Fibroblast of the aortic adventitia (primary cell): ENCODE data around the gene HDAC3. TPM values are rescaled to one million over a fixed set of nuclear protein-coding genes. Genes with fewer than 3 reads are reported as not detected.
"Not testable (repeated sequence)": the region's sequence is repeated elsewhere in the genome, so short reads cannot be mapped to it uniquely, and the experiment has no call there.

Source experiments
- DNase-seq: peaks from one replicate; pipeline ENCODE4 v3.0.0-alpha.2; 2010; ENCODE audit warnings: low read depth
- H3K4me3 ChIP-seq: 2 replicates; pipeline ENCODE4 v1.5.1; 2011; ENCODE audit warnings: low read depth, mild to moderate bottlenecking, control low read depth, low read length, moderate library complexity
- CTCF ChIP-seq: IDR thresholded peaks from 2 replicates; pipeline ENCODE4 v1.5.1; 2011; ENCODE audit warnings: mild to moderate bottlenecking, low read length, control low read depth, inconsistent platforms; ENCODE audit not compliant: insufficient read depth
- total RNA-seq: library from RNA; depleted of rRNA; stranded (reverse); fragments of >200 nt; gene quantifications from 2 replicates; pipeline ENCODE4 v1.2.3, GENCODE V29; 2012; ENCODE audit warnings: low replicate concordance

HDAC3 gene
- total RNA-seq, 1 donor, result 48.4 TPM

GRCh38 chr5:141617682-141618029 is 19.0 kb downstream of the HDAC3 start:
- H3K4me3 ChIP-seq, result peak overlapping the region; percentile 80
- peak; percentile 22 for DNase-seq
- no peak for TF ChIP-seq CTCF

- DNase-seq, result peak; percentile 22
- TF ChIP-seq CTCF, result no peak
- peak overlapping the region; percentile 80 for H3K4me3 ChIP-seq
These were observed 19.5 kb downstream of the HDAC3 start for GRCh38 chr5:141617128-141617527.

GRCh38 chr5:141615991-141616720 is 20.5 kb downstream of the HDAC3 start:
- TF ChIP-seq CTCF, result no peak
- H3K4me3 ChIP-seq, result no peak overlapping the region
- no peak for DNase-seq

- TF ChIP-seq CTCF, result peak; percentile 1
These were observed 23.3 kb downstream of the HDAC3 start for GRCh38 chr5:141613344-141613743.

GRCh38 chr5:141611289-141611688 is 25.4 kb downstream of the HDAC3 start:
- TF ChIP-seq CTCF, result no peak
- no peak overlapping the region for H3K4me3 ChIP-seq

More at GRCh38 chr5:141613344-141613743, 23.3 kb downstream of the HDAC3 start:
- DNase-seq, result no peak
- no peak overlapping the region for H3K4me3 ChIP-seq

GRCh38 chr5:141609921-141610320 is 26.7 kb downstream of the HDAC3 start:
- DNase-seq, H3K4me3 ChIP-seq: not testable (repeated sequence)

More at GRCh38 chr5:141611289-141611688, 25.4 kb downstream of the HDAC3 start:
- DNase-seq, result no peak

- TF ChIP-seq CTCF, result no peak
- H3K4me3 ChIP-seq, result no peak overlapping the region
- no peak for DNase-seq
These were observed 27.6 kb downstream of the HDAC3 start for GRCh38 chr5:141609044-141609443.
